Brain pericyte (primary cell): ENCODE measurements around the gene CD226.
"Not testable (repeated sequence)": the region's sequence is repeated elsewhere in the genome, so short reads cannot be mapped to it uniquely, and the experiment has no call there.

Experiments used
- DNase-seq: peaks from one replicate; pipeline ENCODE4 v3.0.0-alpha.2; 2012; ENCODE audit warnings: low read depth, low spot score

Gene CD226

DNA sequence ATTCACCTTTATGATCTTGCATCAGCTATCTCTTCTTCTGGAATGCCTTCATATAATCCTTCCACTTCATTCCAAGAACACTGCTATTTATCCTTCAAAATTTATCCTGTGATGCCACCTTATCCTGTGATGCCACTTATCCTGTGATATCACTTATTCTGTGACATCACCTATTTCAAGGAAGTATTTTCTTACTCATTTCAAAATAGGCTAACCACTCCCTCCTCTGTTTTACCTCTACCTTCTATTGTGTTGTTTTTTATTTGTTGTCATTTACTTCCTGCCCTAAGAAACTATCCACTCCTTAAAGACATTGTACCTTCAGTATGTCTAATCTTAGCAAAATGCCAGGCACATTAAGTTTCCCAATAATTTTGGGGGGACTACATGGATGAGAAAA is 38.8 kb downstream of the CD226 start:
- no peak for DNase-seq

GRCh38 chr18:69906765-69907164 is 40.9 kb downstream of the CD226 start:
- no peak for DNase-seq

- no peak for DNase-seq
These were observed 46.7 kb downstream of the CD226 start for GRCh38 chr18:69900941-69901340.

DNA sequence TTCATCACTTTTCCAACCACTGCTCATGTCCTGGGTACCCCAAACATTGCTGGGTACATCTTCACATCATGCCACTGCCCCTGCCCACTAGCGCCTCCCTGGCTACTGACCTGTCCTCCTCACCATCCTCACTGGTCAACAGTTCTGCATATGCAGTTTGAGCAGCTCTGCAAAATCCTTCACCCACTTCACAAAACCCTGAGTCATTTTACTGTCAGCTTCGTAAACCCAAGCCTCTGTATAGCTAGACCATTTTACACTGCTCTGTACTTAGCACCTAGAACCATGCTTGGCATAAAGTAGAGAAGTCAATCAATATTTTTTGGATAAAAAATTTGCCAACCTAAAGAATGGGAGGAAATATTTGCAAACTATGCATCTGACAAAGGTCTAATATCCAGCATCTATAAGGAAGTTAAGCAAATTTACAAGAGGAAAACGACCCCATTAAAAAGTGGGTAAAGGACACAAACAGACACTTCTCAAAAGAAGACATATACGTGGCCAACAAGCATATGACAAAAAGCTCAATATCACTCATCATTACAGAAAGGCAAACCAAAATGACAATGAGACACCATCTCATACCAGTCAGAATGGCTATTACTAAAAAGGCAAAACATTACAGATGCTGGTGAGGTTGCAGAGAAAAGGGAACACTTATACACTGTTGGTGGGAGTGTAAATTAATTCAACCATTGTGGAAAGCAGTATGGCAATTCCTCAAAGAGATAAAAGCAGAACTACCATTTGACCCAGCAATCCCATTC is 48.3 kb downstream of the CD226 start:
- not testable (repeated sequence) for DNase-seq

- DNase-seq, result no peak
These were observed 49.3 kb downstream of the CD226 start for GRCh38 chr18:69898241-69898861.

GRCh38 chr18:69897397-69898108 is 50.1 kb downstream of the CD226 start:
- no peak for DNase-seq

GRCh38 chr18:69895066-69896047 is 52.3 kb downstream of the CD226 start:
- no peak for DNase-seq

- DNase-seq, result no peak
These were observed 53.2 kb downstream of the CD226 start for GRCh38 chr18:69894467-69894866.

DNA sequence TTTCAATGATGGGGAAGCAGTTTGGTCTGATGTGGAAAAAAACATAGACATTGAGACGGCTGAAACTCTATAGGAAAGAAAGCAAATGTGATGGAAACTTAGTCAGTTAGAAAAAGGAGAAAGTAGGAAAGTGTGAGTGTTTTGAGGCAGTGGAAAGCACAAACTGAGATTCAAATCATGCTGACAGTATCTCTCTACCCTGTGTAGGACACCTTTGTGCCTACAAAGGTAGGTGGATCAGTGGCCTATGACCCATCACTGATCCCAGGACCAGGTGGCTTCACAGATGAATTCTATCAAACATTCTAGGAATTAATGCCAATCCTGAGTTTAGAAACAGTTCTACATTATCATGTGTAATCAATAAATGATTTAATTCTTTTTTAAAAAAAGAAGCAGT is 57.1 kb downstream of the CD226 start:
- no peak for DNase-seq

- DNase-seq, result no peak
These were observed 58.7 kb downstream of the CD226 start for GRCh38 chr18:69889009-69889408.

DNA sequence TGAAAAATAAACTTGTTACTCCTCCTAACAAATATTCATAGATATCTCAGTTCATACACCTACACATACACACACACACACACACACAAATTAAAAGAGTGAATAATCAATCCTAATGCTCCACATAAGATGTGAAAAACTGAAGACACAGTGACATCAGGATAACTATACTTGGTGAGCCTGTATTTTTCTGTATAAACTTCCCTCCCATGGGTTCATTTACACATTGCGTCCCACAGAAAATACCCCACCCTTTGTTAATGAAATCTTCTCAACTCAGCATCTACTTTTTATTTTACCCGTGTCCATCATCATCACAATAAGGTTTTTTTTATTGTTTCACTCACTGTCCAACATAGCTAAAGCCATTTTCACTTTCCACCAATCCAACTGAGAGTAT is 60.4 kb downstream of the CD226 start:
- DNase-seq, result no peak

- no peak for DNase-seq
These were observed 61.7 kb downstream of the CD226 start for GRCh38 chr18:69885841-69886531.

- DNase-seq, result no peak
These were observed 62.3 kb downstream of the CD226 start for GRCh38 chr18:69885355-69885754.

- no peak for DNase-seq
These were observed 63.9 kb downstream of the CD226 start for GRCh38 chr18:69883781-69884180.

DNA sequence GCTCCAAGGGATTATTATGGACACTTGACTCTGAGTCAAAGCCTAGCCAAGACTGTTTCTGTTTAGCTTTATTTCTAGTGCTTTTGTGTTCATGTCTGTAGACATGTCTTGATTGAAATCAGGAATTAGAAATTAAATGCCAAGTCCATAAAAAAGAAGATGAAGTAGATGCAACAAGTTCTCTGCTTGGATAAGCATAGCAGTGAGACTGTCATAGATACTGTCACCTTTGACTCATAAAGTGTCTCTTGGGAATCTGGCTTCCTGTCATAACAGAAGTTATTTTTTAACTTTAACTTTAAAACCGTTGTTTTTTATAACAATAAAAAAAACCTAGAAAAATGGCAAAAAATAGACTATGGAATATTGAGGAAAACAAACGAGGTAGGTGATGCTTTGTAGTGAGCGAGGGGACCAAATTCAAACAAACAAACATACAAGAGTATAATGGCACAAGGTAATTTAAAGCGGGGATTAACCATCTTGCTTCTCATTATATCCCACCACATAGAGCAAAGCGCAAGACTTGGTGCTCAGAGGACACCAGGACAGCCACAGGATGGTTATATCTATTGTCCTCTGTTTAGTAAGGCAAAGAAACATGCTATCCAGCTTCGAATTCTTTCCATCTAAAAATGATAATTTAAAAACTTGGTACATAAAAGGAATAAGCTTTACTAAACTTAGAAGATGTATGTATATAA is 64.6 kb downstream of the CD226 start:
- DNase-seq, result no peak

DNA sequence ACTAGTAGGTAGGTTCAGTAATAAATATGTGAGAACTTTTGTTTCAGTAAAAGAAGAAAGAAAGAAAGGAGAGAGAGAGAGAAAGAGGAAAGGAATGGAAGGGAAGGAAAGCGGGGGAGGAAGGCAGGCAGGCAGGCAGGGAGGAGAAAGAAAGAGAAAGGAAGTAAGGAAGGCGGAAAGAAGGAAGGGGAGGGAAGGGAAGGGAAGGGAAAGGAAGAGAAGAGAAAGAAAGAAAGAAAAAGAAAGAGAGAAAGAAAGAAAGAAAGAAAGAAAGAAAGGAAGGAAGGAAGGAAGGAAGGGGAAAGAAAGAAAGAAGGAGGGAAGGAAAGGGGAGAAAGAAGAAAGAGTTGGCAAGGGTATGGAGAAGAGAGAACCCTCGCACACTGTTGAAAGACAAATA is 67.6 kb downstream of the CD226 start:
- DNase-seq, result no peak

DNA sequence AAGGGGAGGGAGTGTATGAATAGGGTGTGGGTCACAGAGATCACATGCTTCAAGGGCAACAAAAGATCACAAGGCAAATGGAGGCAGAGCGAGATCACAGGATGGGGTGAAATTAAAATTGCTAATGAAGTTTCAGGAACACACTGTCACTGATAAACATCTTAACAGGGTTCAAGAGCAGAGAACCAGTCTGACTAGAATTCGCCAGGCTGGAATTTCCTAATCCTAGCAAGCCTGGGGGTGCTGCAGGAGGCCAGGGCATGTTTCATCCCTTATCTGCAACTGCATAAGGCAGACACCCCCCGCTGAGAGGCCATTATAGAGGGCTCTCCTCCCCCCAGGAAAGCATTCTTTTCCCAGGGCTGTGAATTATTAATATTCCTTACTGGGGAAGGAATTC is 68.6 kb downstream of the CD226 start:
- not testable (repeated sequence) for DNase-seq

DNA sequence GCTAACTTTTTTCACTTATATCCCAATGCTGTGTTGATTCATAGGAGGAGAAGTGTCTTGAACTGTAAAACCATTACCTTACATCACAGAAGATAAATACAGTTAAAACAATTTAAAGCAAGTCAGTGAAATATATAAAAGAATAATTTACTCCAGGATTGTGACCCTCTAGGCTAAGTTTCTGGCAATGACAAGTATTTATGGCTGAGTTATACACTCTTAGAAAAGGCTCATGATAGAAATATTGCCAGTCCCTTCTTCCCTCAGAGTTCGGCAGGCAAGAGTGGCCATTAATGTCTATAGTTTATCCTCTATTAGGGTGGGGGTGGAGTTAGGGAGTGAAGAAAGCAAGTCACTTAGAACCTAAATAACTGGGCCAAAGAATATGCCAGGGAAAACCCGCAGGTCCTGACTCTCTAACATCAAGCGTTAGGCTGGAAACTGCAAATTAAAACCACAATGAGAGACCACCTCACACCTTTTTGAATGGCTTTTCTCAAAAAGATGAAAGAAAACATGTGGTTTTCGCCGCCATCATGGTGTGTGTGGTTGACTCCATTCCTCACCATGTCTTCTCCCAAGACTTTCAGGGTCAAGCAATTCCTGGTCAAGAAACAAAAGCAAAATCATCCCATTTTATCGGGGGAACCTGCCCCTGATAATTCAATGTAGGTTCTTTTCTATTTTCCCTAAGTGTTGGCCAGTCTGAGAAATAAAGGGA is 69.3 kb downstream of the CD226 start:
- no peak for DNase-seq

DNA sequence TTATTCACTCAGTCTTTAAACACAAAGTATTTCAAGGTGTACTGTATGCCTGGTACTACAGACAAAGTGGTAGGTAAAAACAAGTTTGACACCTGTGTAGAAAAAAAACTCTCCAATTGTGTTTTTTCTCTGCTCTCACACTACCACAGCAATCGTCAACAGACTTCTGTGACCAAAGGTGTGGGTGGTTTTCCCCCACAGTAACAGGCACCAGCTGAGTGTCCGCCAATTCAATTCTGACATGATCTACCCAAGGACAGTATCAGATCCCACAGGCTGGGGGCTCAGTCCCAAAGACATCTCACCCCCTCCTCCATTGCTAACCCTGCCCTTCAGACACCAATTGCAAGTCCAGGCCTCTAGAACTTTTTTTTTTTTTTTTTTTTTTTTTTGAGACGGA is 71.2 kb downstream of the CD226 start:
- DNase-seq, result no peak

- no peak for DNase-seq
These were observed 73.6 kb downstream of the CD226 start for GRCh38 chr18:69874058-69874457.
